GM12801 (cell line): Measurements from ENCODE around the gene CRIM1.

Experiments
- CTCF ChIP-seq: IDR thresholded peaks from one replicate; pipeline ENCODE4 v1.5.1; 2011; ENCODE audit warnings: control low read depth; ENCODE audit not compliant: insufficient read length; ENCODE audit errors: extremely low read depth

The CRIM1 gene

GRCh38 chr2:36410681-36411080, 55.1 kb downstream of the CRIM1 start:
- TF ChIP-seq CTCF, result no peak

- TF ChIP-seq CTCF, result no peak
Observed at GRCh38 chr2:36411962-36412444, 56.4 kb downstream of the CRIM1 start.

- no peak for TF ChIP-seq CTCF
Observed at GRCh38 chr2:36413218-36413617, 57.6 kb downstream of the CRIM1 start.

GRCh38 chr2:36414307-36414706, 58.7 kb downstream of the CRIM1 start:
- no peak for TF ChIP-seq CTCF

- no peak for TF ChIP-seq CTCF
Observed at GRCh38 chr2:36415381-36416022, 59.9 kb downstream of the CRIM1 start.

GRCh38 chr2:36416370-36417165, 61.0 kb downstream of the CRIM1 start:
- no peak for TF ChIP-seq CTCF

- no peak for TF ChIP-seq CTCF
Observed at GRCh38 chr2:36420569-36421181, 65.1 kb downstream of the CRIM1 start.
